ENCODE data around the gene HOXC13. TPM values are rescaled to one million over a fixed set of nuclear protein-coding genes. Genes with fewer than 3 reads are reported as not detected.

The HOXC13 gene
- total RNA-seq, 1 donor from 2014 or later, result not detected

- TF ChIP-seq, protein P1, sequence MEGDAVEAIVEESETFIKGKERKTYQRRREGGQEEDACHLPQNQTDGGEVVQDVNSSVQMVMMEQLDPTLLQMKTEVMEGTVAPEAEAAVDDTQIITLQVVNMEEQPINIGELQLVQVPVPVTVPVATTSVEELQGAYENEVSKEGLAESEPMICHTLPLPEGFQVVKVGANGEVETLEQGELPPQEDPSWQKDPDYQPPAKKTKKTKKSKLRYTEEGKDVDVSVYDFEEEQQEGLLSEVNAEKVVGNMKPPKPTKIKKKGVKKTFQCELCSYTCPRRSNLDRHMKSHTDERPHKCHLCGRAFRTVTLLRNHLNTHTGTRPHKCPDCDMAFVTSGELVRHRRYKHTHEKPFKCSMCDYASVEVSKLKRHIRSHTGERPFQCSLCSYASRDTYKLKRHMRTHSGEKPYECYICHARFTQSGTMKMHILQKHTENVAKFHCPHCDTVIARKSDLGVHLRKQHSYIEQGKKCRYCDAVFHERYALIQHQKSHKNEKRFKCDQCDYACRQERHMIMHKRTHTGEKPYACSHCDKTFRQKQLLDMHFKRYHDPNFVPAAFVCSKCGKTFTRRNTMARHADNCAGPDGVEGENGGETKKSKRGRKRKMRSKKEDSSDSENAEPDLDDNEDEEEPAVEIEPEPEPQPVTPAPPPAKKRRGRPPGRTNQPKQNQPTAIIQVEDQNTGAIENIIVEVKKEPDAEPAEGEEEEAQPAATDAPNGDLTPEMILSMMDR (IDR thresholded peaks at IDR 0.05; ENCODE audit: insufficient read depth, low read length, severe bottlenecking), result no peak
These were observed 3.9 kb downstream of the HOXC13 start for GRCh38 chr12:53942467-53942997.

DNA sequence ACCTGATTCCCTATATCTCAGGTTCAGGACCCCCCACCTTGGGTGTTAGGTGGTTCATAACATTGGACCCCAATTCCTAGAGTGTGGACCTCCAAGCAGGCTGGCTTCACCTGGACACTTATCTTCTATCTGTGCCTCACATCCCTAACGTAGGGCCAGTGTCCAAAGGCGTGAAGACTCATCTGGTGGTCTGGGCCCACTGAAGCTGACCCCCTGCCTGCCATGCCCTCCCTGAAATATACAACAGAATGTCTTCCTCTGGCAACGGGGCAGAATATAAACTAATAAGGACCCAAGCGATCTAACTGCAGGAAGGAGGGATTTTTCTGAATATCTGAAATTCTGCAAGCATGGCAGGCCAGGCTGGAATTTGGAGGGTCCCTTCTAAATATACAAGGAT is 5.6 kb downstream of the HOXC13 start:
- H3K27me3 ChIP-seq (ENCODE audit: control insufficient read depth, insufficient read depth, low read length), result peaks cover 57% of the 10 kb centered on the region
- H3K36me3 ChIP-seq (ENCODE audit: control insufficient read depth, insufficient read depth, low read length), result no peaks in the 10 kb centered on the region
- no peak overlapping the region for H3K4me3 ChIP-seq (ENCODE audit: low read depth, low read length)
- FAIRE-seq (no peak), DNase-seq (ENCODE audit: low read depth) (no peak)
- TF ChIP-seq, protein P1 (IDR thresholded peaks at IDR 0.05; ENCODE audit: insufficient read depth, low read length, severe bottlenecking), result no peak

More at GRCh38 chr12:53942467-53942997, 3.9 kb downstream of the HOXC13 start:
- Histone ChIP-seq H3K36me3 (ENCODE audit: control insufficient read depth, insufficient read depth, low read length) (no peaks in the 10 kb centered on the region), H3K4me3 (ENCODE audit: low read depth, low read length) (no peak overlapping the region), H3K27me3 (ENCODE audit: control insufficient read depth, insufficient read depth, low read length) (peaks cover 65% of the 10 kb centered on the region)
- DNase-seq (ENCODE audit: low read depth), result no peak
- no peak for FAIRE-seq

DNA sequence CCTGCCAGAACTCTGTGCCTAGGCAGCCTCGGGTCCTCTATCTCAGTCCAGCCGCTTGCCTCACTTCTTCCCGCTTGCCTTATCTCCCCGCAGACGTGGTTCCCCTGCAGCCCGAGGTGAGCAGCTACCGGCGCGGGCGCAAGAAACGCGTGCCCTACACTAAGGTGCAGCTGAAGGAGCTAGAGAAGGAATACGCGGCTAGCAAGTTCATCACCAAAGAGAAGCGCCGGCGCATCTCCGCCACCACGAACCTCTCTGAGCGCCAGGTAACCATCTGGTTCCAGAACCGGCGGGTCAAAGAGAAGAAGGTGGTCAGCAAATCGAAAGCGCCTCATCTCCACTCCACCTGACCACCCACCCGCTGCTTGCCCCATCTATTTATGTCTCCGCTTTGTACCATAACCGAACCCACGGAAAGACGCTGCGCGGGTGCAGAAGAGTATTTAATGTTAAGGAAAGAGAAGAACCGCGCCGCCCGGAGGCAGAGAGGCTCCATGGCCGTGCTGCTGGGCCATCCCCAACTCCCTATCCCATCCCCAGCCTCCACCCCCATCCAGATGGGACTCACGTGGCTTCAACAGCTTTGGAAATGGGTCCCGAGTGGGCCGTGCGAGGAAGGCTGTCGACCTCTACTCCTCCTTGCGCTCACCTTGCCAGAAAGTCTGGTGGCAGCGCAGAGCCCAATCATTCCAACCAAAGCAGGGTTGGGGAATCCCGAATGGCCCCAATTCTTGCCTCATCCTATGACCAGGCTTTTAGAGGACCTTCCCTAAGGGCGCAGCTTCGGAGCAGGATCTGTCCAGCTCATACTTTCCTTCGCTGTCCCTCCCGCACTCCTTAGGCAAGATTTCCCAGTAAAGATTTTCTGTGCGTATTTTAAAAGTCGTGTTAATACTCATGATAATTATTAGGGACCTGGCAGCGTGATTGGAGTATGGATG is 6.5 kb downstream of the HOXC13 start:
- Histone ChIP-seq H3K36me3 (ENCODE audit: control insufficient read depth, insufficient read depth, low read length) (no peaks in the 10 kb centered on the region), H3K4me3 (ENCODE audit: low read depth, low read length) (no peak overlapping the region), H3K27me3 (ENCODE audit: control insufficient read depth, insufficient read depth, low read length) (peaks cover 62% of the 10 kb centered on the region)
- FAIRE-seq (no peak), DNase-seq (ENCODE audit: low read depth) (no peak)
- TF ChIP-seq, protein P1 (IDR thresholded peaks at IDR 0.05; ENCODE audit: insufficient read depth, low read length, severe bottlenecking), result no peak

DNA sequence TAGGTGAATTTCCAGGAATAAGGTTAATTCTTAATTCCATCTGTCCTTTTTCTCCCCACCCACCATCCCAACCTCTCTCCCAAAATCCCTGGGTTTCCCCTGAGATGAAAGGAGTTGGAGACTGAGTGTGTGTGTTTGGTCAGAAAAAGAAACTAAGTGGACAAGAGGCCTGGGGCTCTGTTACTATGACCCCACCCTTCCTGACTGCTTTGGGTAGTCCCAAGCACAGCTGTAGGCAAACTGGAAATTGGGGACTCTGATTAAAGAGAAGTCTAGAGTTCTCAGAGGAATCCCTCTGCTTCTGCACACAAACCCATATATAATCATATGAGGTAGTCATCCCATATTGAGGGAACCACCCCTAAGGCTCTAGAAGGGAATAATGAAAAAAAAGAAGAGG is 9.1 kb downstream of the HOXC13 start:
- FAIRE-seq (no peak), DNase-seq (ENCODE audit: low read depth) (no peak)
- TF ChIP-seq, protein P1 (IDR thresholded peaks at IDR 0.05; ENCODE audit: insufficient read depth, low read length, severe bottlenecking), result no peak
- Histone ChIP-seq H3K36me3 (ENCODE audit: control insufficient read depth, insufficient read depth, low read length) (no peaks in the 10 kb centered on the region), H3K27me3 (ENCODE audit: control insufficient read depth, insufficient read depth, low read length) (peaks cover 68% of the 10 kb centered on the region), H3K4me3 (ENCODE audit: low read depth, low read length) (no peak overlapping the region)

DNA sequence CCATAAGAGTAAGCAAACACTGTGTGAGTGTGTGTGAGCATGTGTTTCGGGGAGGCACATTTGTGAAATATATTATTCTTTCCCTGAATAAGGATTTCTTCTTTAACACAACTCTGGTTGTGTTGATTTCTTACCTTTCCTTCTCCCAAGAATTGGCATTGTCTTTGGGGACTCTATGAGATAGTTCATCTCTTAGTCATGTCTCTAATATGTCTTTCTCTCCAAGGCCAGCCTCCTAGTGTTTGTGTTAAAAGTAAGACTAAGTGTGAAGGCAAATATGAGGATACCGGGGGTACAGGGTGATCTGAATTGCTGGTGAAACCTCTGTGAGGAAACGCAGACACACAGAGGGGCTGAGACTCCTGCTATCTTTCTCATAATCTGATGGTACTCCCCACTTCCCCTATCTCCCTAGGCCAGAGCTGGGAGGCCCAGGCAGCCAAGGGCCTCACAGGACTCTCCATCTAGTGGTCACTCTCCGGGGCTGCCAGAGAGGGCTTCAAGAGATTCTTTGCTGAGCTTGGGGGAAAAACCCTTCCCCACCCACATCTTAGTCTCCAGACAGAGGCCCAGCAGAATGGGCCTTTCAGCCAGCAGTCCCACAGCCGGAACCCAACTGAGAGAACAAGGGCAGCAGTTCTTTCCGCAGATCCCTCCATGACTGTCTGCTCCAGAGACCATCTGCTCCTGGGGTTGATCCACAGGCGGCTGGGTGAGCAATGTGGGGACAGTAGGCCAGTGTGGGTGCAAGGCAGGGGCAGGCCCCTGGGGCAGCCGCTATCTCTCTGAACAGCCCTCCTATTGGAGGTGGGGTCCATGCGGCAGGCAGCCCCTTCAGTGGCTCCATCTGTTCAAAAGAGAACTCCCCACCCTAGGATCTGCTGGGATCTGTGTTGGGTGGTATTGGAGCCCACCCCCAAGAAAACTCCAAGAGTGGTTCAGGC is 10.3 kb downstream of the HOXC13 start:
- FAIRE-seq, result no peak
- no peak for DNase-seq (ENCODE audit: low read depth)
- Histone ChIP-seq H3K27me3 (ENCODE audit: control insufficient read depth, insufficient read depth, low read length) (peaks cover 73% of the 10 kb centered on the region), H3K36me3 (ENCODE audit: control insufficient read depth, insufficient read depth, low read length) (no peaks in the 10 kb centered on the region), H3K4me3 (ENCODE audit: low read depth, low read length) (no peak overlapping the region)
- TF ChIP-seq, protein P1 (IDR thresholded peaks at IDR 0.05; ENCODE audit: insufficient read depth, low read length, severe bottlenecking), result no peak

Measured in bronchial epithelial cell (primary cell).